ENCODE measurements around the gene NATD1.
A peak's percentile ranks its signal among the peaks of the same experiment; 100 is the strongest.
"Not testable (repeated sequence)": the region's sequence is repeated elsewhere in the genome, so short reads cannot be mapped to it uniquely, and the experiment has no call there.

NATD1 gene

DNA sequence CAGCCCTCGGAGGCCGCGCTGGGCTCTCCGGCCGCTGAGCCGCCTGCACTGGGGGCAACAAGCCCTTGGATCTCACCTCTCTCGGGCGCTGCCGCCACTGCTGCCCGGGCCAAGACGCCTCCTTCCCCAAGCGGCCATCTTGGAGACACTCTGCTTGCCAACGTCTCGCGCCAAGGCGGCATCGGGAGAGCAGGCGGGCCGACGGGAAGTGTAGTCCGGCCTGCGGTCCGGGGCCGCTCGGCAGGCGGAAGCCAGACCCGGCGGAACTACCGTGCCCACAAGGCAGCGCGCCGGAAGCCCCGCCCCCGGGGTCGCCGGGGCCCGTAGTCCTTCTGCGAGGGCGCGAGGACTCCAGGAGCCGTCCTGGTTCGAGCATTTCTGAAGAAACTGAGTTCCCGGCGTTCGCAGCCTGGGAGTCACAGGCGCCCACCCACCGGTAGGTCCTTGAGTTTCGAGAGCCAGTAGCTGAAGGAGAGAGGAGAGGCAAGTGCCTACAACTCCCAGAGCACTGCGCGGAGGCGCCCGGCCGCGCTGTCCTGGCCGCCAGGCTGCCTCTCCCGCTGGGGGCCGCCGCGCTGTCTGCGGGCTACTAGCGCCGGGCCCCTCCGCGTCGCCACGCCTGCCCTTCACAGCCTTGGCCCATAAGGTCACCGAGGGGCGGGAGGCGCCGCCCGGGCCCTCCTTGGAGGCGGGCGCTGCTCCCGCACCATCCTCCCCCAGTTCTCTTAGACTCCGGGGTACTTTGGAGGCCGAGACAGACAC lies 39.0 kb downstream of the NATD1 start, which contains the start of gene TMEM11:
TSS of gene TMEM11 (minus strand) at position 147 of the 762 bp plus-strand sequence. CDS start at position 138, 9 bp downstream.
- DNase-seq = peak; percentile 90

GRCh38 chr17:21213638-21214014 lies 39.6 kb downstream of the NATD1 start:
- no peak for DNase-seq

DNA sequence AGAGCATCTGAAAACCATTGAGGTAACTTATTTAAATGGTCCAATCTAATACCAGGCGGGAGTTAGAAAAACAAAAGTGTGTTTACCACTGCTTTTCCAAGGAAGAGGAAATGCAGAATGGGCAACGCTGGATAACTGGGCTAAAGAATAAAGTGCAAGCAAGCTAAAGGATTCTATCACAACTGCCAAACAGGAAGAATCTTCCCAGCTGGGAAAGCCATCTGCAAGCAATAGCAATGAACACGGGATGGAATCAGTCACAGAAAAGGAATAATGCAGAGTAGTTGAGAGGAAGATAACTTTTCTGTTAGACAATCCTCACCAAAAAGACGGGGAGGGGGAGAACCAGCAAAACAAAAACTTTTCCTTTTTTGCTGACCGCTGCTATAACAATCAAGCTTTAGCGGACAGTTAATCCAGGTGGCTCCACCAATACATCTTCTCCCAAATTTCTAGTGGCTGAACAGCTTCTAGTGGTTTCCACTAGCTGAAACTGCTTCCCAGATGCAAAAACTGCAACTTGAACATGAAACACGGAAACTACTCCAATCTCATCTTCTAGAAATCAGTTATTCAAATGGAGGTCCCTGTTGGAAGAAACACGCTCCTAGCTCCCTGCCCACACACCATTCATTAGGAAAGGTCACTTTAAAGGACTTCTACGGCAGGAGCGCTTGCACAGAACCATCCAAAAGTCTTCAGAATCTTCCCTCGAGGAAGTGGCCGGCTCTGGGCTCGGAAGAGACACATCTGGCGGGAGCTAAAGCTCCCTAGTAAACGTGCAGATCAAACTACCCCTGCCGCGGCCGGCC lies 40.2 kb downstream of the NATD1 start:
- DNase-seq = no peak

DNA sequence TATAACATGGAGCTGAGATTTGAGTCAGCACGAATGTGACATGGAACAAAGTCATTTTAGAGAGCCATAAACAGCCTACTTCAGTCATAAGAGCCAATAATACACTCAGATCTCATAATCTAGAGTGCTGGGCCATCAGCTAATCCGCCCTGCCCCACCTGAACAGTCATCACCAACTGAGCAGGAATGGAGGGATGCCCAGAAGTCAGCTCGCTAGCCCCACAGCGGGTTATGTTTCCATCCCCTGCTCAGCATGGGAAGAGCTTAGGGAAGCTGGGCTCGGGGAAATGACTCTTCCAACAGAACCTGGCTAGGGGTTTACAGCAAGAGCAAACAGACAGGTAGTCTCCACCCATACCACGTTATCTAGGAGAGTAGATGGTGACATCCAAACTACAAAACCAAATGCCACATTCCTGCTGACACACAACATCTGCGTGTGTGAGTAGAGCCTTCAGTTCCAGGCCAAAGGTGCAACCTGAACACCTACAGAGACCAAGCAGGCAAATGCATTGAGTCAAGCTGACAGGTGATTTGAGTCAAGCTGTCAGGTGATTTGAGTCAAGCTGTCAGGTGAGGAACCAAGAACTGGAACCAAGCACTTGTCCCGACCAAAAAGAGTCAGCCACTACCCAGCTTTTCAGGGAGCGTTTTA lies 41.3 kb downstream of the NATD1 start:
- DNase-seq = no peak

GRCh38 chr17:21210411-21211076 lies 42.7 kb downstream of the NATD1 start:
- peak; percentile 88 for DNase-seq

- no peak for DNase-seq
Observed at GRCh38 chr17:21209511-21210175, 43.6 kb downstream of the NATD1 start.

DNA sequence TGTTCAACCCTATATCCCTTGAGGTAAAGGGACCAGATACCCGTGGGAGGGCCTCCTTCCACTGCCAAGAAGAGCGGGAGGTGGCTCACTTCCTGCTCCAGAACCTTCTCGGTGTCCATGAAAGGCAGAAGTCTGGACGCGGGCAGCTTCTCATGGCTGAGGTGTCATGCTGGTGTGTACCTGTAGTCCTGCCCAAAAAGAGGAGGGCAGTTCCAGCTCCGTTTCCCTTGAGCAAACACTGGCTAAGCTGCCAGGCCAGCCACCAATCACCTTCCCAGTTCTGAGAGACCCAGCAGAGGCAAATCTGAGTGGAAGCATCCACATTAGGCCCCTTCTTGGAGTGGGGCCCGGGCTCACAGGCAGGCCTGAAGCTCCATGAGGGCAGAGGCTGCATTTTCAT lies 44.9 kb downstream of the NATD1 start:
- DNase-seq = no peak

- DNase-seq = no peak
Observed at GRCh38 chr17:21204935-21205334, 48.3 kb downstream of the NATD1 start.

GRCh38 chr17:21202512-21202911 lies 50.7 kb downstream of the NATD1 start:
- DNase-seq = no peak

- no peak for DNase-seq
Observed at GRCh38 chr17:21201874-21202273, 51.3 kb downstream of the NATD1 start.

DNA sequence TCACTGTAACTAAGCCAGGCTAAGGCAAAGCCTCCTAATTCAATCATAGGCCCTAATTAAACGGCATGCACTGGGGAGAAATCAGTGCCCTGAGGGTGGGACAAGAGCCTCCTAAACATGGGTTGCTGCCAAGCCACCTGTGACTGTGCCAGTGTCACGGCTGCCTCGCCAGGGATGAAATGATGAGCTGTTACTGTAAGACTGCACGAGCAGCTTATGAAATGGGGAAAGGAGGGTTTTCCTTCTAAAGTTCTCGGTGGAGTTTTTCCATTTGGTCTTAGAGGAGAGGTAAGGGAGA lies 52.0 kb downstream of the NATD1 start:
- DNase-seq = no peak

- no peak for DNase-seq
Observed at GRCh38 chr17:21200590-21201297, 52.5 kb downstream of the NATD1 start.

- DNase-seq = no peak
Observed at GRCh38 chr17:21199856-21200255, 53.4 kb downstream of the NATD1 start.

DNA sequence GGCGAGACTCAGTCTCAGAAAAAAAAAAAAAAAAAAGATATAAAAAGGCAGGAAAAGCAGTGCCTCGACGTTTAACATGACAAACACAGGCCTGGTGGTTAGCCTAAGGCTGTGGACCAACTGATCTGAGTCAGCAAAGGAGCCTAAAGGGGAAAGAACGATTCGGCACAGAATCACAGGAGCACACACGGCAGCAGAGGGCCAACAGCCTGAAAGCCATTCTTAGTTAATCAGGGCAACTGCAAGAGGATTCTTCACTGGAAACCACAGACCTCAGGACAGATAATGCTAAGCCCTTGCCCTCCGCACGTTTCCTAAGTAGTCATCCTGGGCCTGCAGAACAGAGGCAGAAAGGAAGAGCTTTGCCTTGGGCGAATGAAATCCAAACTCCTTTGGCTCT lies 53.9 kb downstream of the NATD1 start:
- DNase-seq = peak; percentile 93

DNA sequence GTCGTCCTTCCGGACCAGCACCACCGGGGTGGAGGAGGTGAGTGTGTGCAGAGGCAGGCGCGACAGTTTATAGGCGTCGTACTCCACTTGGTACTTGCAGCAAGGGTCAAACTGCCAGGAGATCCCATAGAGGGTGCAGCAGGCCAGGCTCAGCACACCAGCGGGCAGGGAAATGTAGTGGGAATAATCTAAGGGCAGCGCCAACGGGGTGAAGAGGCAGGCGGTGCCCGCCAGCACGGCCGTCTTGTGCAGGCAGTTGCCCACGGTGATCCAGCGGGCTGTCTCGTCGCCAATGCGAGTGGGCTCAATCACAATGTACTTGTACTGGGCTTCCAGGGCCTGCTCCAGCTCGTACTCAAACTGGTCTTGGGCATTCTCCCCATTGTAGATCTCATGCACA lies 54.8 kb downstream of the NATD1 start:
- DNase-seq = no peak

- no peak for DNase-seq
Observed at GRCh38 chr17:21196126-21196525, 57.1 kb downstream of the NATD1 start.

DNA sequence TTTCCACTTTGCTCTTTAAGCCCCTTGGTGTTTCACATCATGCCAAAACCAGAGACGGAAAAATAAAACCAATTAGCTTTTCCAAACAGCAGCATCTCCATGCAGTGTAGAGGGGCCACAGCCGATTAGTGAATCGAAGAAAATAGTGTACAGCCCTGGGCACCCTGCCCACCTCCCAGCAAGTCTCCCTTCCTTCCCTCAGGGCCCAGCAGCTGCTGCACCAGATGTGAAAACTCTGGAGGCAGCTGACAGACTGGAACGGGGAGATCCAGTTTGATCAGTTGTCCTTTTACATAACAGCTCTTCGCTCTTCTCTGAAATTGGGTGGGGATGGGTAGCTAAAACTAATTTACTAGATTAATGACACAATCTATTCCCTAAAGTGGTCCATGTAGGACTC lies 58.5 kb downstream of the NATD1 start:
- no peak for DNase-seq

- no peak for DNase-seq
Observed at GRCh38 chr17:21194226-21194625, 59.0 kb downstream of the NATD1 start.

DNA sequence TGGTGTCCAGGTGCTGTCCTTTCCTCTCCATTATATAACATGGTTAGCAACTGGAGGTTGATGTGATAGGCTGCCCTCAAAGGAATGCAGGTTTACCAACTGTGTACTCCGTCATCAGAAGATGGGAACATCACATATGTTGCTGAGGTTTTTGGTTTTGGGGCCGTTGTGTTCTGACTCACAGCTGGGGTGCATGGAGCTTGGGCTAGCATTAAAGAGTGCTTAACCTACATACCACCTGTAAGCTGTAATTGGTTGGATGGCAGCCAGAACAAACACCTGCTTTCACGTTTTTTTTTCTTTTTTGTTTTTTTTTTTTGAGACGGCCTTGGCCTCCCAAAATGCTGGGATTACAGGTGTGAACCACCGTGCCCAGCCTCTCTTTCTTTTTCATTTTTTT lies 60.2 kb downstream of the NATD1 start:
- DNase-seq = no peak

- DNase-seq = not testable (repeated sequence)
Observed at GRCh38 chr17:21192414-21192813, 60.8 kb downstream of the NATD1 start.

- peak; percentile 50 for DNase-seq
Observed at GRCh38 chr17:21191698-21192097, 61.5 kb downstream of the NATD1 start.

GRCh38 chr17:21190078-21190477 lies 63.1 kb downstream of the NATD1 start:
- DNase-seq = no peak

Measured in MV-4-11 (cell line).